B cell (primary cell): ENCODE measurements around the gene CAPG. TPM values are rescaled to one million over a fixed set of nuclear protein-coding genes. Genes with fewer than 3 reads are reported as not detected.

ENCODE experiments used
- ATAC-seq: fragments of 200-7000 bp; cut with Tn5 transposase; one replicate; pipeline ENCODE4 v1.10.0; 2021; ENCODE audit warnings: low read depth, mild to moderate bottlenecking, moderate number of reproducible peaks, moderate library complexity
- CTCF ChIA-PET: fragments of 350-600 bp; sonication (Branson Sonifier 250); formaldehyde crosslinking; loops from one replicate; lab custom pipeline; 2021; ENCODE audit warnings: antibody characterized with exemption, inconsistent platforms; lab: Charles Lee
- POLR2A ChIA-PET: fragments of 350-600 bp; sonication (Branson Sonifier 250); formaldehyde crosslinking; loops from one replicate; lab custom pipeline; 2021; ENCODE audit warnings: antibody characterized with exemption; lab: Charles Lee
- DNase-seq: peaks from one replicate; pipeline ENCODE4 v3.0.0; 2013
- H2AFZ ChIP-seq: 2 replicates; pipeline ENCODE4 v1.6.1; 2012; ENCODE audit warnings: mild to moderate bottlenecking, low read depth, low read length; ENCODE audit not compliant: insufficient read depth, poor library complexity, severe bottlenecking
- H3K27ac ChIP-seq, 2 donors: 1 replicate in 1 of 2; 2 replicates in 1 of 2; pipeline ENCODE4 v1.5.1; 2012 to 2013; ENCODE audit warnings: low read length in 2 of 2, mild to moderate bottlenecking in 2 of 2, moderate library complexity in 1 of 2
- H3K27me3 ChIP-seq, 4 experiments: fragments of 200-600 bp in 1 of 4; sonication (generic) in 1 of 4; replicated peaks in 1 of 4; 1 replicate in 2 of 4; 2 replicates in 2 of 4; pipeline versions ENCODE4 v1.6.1 to v1.7.0; 2013 to 2016; ENCODE audit warnings: low read length in 3 of 4, mild to moderate bottlenecking in 2 of 4, mixed read lengths in 1 of 4, moderate library complexity in 1 of 4; ENCODE audit not compliant: insufficient read depth in 4 of 4, control insufficient read depth in 3 of 4; ENCODE audit errors: control extremely low read depth in 1 of 4
- H3K36me3 ChIP-seq, 2 experiments: replicated peaks in 1 of 2; 1 replicate in 1 of 2; 2 replicates in 1 of 2; pipeline versions ENCODE4 v1.6.1 to v1.7.1; 2013; ENCODE audit warnings: low read length in 1 of 2; ENCODE audit not compliant: insufficient read depth in 2 of 2, control insufficient read depth in 1 of 2; ENCODE audit errors: control extremely low read depth in 1 of 2, extremely low read depth in 1 of 2
- H3K4me1 ChIP-seq, 2 donors: fragments of 200-600 bp in 1 of 2; sonication (generic) in 1 of 2; 1 replicate in 1 of 2; 2 replicates in 1 of 2; pipeline versions ENCODE4 v1.5.1 to v1.6.1; 2013 to 2017; ENCODE audit warnings: low read length in 2 of 2; ENCODE audit not compliant: control insufficient read depth in 2 of 2, insufficient read depth in 2 of 2
- H3K4me2 ChIP-seq: replicated peaks from 2 replicates; pipeline ENCODE3; 2012; ENCODE audit warnings: mild to moderate bottlenecking, low read depth, low read length; ENCODE audit not compliant: poor library complexity, severe bottlenecking
- H3K4me3 ChIP-seq, 5 experiments: fragments of 200-600 bp in 1 of 5; sonication (generic) in 1 of 5; 1 replicate in 3 of 5; 2 replicates in 2 of 5; pipeline versions ENCODE4 v1.5.1 to v1.7.0; 2011 to 2016; ENCODE audit warnings: low read length in 4 of 5, mild to moderate bottlenecking in 4 of 5, low read depth in 2 of 5, control low read depth in 1 of 5, moderate library complexity in 1 of 5; ENCODE audit not compliant: insufficient read depth in 1 of 5; ENCODE audit errors: control extremely low read depth in 1 of 5, extremely low read depth in 1 of 5
- H3K79me2 ChIP-seq: fragments of 200-600 bp; sonication (generic); one replicate; pipeline ENCODE4 v1.6.0; 2016; ENCODE audit warnings: low read length; ENCODE audit not compliant: control insufficient read depth, insufficient read depth
- H3K9ac ChIP-seq: fragments of 200-600 bp; sonication (generic); 2 replicates; pipeline ENCODE4 v1.6.1; 2017; ENCODE audit warnings: mild to moderate bottlenecking, low read length, moderate library complexity
- H3K9me3 ChIP-seq, 3 donors: one replicate each; pipeline versions ENCODE4 v1.6.1 to v1.7.1; 2013; ENCODE audit warnings: low read length in 2 of 3; ENCODE audit not compliant: control insufficient read depth in 2 of 3, insufficient read depth in 1 of 3; ENCODE audit errors: control extremely low read depth in 1 of 3
- H4K20me1 ChIP-seq: 2 replicates; pipeline ENCODE4 v1.6.0; 2012; ENCODE audit warnings: mild to moderate bottlenecking, low read length; ENCODE audit not compliant: insufficient read depth, control insufficient read depth, poor library complexity, severe bottlenecking
- H3K27ac Mint-ChIP-seq: one replicate; pipeline ENCODE4 v1.8.0; 2021; ENCODE audit warnings: mixed read lengths
- H3K27me3 Mint-ChIP-seq: one replicate; pipeline ENCODE4 v1.8.0; 2021; ENCODE audit warnings: mixed read lengths
- H3K4me1 Mint-ChIP-seq: one replicate; pipeline ENCODE4 v1.8.0; 2021; ENCODE audit warnings: mixed read lengths
- H3K4me3 Mint-ChIP-seq: one replicate; pipeline ENCODE4 v1.8.0; 2021; ENCODE audit warnings: mixed read lengths
- H3K9me3 Mint-ChIP-seq: one replicate; pipeline ENCODE4 v1.8.0; 2022; ENCODE audit warnings: mixed read lengths; ENCODE audit not compliant: insufficient read depth
- EZH2 ChIP-seq: IDR thresholded peaks from 2 replicates; pipeline ENCODE4 v1.6.1; 2012; ENCODE audit warnings: borderline replicate concordance, low read depth, mild to moderate bottlenecking, moderate library complexity, low read length; ENCODE audit not compliant: insufficient read depth, poor library complexity, severe bottlenecking
- WGBS: methylation state at CpG from one replicate; pipeline ENCODE4 v1.1.5; 2013; ENCODE audit warnings: missing lambda C conversion rate; ENCODE audit not compliant: insufficient coverage; 5-methylcytosine and 5-hydroxymethylcytosine counted together
- intact Hi-C: fragments of 100-400 bp; cut with micrococcal nuclease; formaldehyde crosslinking; loops from one replicate; pipeline ENCODE4 v1.10.0; 2022
- polyA plus RNA-seq: library from polyadenylated mRNA; depleted of rRNA; stranded (reverse); fragments of >200 nt; gene quantifications from 2 replicates; pipeline ENCODE4 v1.2.3, GENCODE V29; 2012
- total RNA-seq, 2 donors: library from RNA; stranded (reverse); fragments of 120-200 nt in 1 of 2; gene quantifications; 1 replicate in 1 of 2; 2 replicates in 1 of 2; pipeline versions ENCODE4 v1.2.3 to v1.2.4, GENCODE V29; 2013 to 2022
- TF ChIP-seq, protein P1 (sequence below): fragments of 200-600 bp; IDR thresholded peaks from one replicate; pipeline ENCODE4 v1.8.0; 2022; ENCODE audit warnings: antibody characterized with exemption, mild to moderate bottlenecking

Gene CAPG
- total and polyA plus RNA-seq, 2 donors (not counting 1 experiment from before 2014, with no cell fraction given), result 158 to 210 TPM

DNA sequence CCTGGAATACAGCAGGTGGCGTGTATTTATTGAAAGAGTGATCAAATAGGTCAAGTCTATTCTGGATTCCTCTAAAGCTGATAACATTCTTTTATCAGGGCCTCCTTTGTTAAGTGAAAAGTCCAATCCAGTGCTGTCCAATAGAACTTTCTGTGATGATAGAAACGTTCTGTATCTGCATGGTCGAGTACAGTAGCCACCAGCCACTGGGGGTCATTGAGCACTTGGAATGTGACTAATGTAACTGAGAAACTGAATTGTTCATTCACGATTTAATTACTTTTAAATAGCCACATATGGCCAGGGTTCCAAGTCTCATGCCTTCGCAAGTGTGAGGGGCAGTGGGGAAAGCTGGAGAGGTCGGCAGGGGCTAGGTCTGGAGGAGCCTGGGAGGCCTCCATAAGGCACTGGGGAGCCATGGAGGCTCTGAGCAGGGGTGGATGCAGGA is 28.9 kb upstream of the CAPG start:
- Histone ChIP-seq H3K9ac (no peak overlapping the region), H3K79me2 (no peaks in the 10 kb centered on the region), H3K4me3 (no peak overlapping the region), H4K20me1 (no peaks in the 10 kb centered on the region), H3K4me1 (peaks cover 30 to 40% of the 10 kb centered on the region in 2 donors), H2AFZ (no peak overlapping the region), H3K27ac (no peak overlapping the region), H3K36me3 (no peaks in the 10 kb centered on the region), H3K9me3 (peaks cover 0 to 4% (median 0%) of the 10 kb centered on the region in 3 donors), H3K4me2 (peak overlapping the region; percentile 91), H3K27me3 (peaks cover 0 to 3% (median 0%) of the 10 kb centered on the region in 4 experiments)
- peaks cover 38% of the 10 kb centered on the region for H3K4me1 Mint-ChIP-seq
- WGBS, result 100% methylated on average over 5 of the region's 6 CpGs
- DNase-seq, result no peak
- intact Hi-C loops, result no loop called here
- TF ChIP-seq, protein P1, sequence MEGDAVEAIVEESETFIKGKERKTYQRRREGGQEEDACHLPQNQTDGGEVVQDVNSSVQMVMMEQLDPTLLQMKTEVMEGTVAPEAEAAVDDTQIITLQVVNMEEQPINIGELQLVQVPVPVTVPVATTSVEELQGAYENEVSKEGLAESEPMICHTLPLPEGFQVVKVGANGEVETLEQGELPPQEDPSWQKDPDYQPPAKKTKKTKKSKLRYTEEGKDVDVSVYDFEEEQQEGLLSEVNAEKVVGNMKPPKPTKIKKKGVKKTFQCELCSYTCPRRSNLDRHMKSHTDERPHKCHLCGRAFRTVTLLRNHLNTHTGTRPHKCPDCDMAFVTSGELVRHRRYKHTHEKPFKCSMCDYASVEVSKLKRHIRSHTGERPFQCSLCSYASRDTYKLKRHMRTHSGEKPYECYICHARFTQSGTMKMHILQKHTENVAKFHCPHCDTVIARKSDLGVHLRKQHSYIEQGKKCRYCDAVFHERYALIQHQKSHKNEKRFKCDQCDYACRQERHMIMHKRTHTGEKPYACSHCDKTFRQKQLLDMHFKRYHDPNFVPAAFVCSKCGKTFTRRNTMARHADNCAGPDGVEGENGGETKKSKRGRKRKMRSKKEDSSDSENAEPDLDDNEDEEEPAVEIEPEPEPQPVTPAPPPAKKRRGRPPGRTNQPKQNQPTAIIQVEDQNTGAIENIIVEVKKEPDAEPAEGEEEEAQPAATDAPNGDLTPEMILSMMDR, result no peak
- TF ChIP-seq EZH2, result no peak
- no peak for ATAC-seq
- H3K9me3 Mint-ChIP-seq, result no peaks in the 10 kb centered on the region
- no peaks in the 10 kb centered on the region for H3K27me3 Mint-ChIP-seq
- CTCF ChIA-PET, result interaction anchor here (2.2 to 2.4 kb wide), 3 partner anchors 19 to 112 kb away, joined by 11 to 25 read pairs (median 16); partner anchors contain the start of gene MAT2A
- peak overlapping the region; percentile 26 for H3K27ac Mint-ChIP-seq
- H3K4me3 Mint-ChIP-seq, result peak overlapping the region; percentile 59
- POLR2A ChIA-PET, result interaction anchor here (1.6 to 3.0 kb wide), 3 partner anchors 18 to 100 kb away, joined by 7 to 39 read pairs (median 14); partner anchors contain the start of genes MAT2A and SH2D6
